GM23338 (cell line): ENCODE results near the gene PCDH1. TPM values are rescaled to one million over a fixed set of nuclear protein-coding genes. Genes with fewer than 3 reads are reported as not detected.

Experiments used
- ATAC-seq: fragments of 200-7000 bp; cut with Tn5 transposase; 3 replicates; pipeline ENCODE4 v1.9.1; 2020
- DNase-seq: peaks from one replicate; pipeline ENCODE4 v3.0.0-alpha.2; 2015; ENCODE audit warnings: low spot score
- H2AFZ ChIP-seq: fragments of 200-600 bp; sonication (generic); 2 replicates; pipeline ENCODE4 v1.8.0; 2016; ENCODE audit warnings: antibody characterized with exemption, mild to moderate bottlenecking, moderate library complexity
- H3F3A ChIP-seq: fragments of 200-600 bp; sonication (generic); replicated peaks from 2 replicates; pipeline ENCODE4 v1.8.0; 2017; ENCODE audit warnings: antibody characterized with exemption, mixed run types, low read depth
- H3K27ac ChIP-seq: fragments of 200-600 bp; sonication (generic); 2 replicates; pipeline ENCODE4 v1.6.1; 2016; ENCODE audit warnings: low read depth
- H3K27me3 ChIP-seq: fragments of 200-600 bp; sonication (generic); 2 replicates; pipeline ENCODE4 v1.8.0; 2016; ENCODE audit warnings: mild to moderate bottlenecking, mixed run types, moderate library complexity; ENCODE audit not compliant: insufficient read depth
- H3K36me3 ChIP-seq: fragments of 200-600 bp; sonication (generic); 2 replicates; pipeline ENCODE4 v1.8.0; 2016; ENCODE audit warnings: mild to moderate bottlenecking; ENCODE audit not compliant: insufficient read depth
- H3K4me1 ChIP-seq: fragments of 200-600 bp; sonication (generic); 2 replicates; pipeline ENCODE4 v1.8.0; 2016; ENCODE audit warnings: mild to moderate bottlenecking, moderate library complexity; ENCODE audit not compliant: insufficient read depth
- H3K4me2 ChIP-seq: fragments of 200-600 bp; sonication (generic); 2 replicates; pipeline ENCODE4 v1.7.1; 2017; ENCODE audit warnings: mixed run types
- H3K4me3 ChIP-seq: fragments of 200-600 bp; sonication (generic); 2 replicates; pipeline ENCODE4 v1.6.1; 2016; ENCODE audit warnings: mixed run types
- H3K79me2 ChIP-seq: fragments of 200-600 bp; sonication (generic); replicated peaks from 2 replicates; pipeline ENCODE4 v1.8.0; 2017; ENCODE audit warnings: mild to moderate bottlenecking; ENCODE audit not compliant: insufficient read depth
- H3K9me2 ChIP-seq: fragments of 200-600 bp; sonication (generic); 2 replicates; pipeline ENCODE4 v1.8.0; 2017; ENCODE audit not compliant: insufficient read depth
- H4K20me1 ChIP-seq: fragments of 200-600 bp; sonication (generic); replicated peaks from 2 replicates; pipeline ENCODE4 v1.8.0; 2017; ENCODE audit warnings: mild to moderate bottlenecking; ENCODE audit not compliant: insufficient read depth
- H3K27ac Mint-ChIP-seq: 2 replicates; pipeline ENCODE4 v1.8.0; 2020; ENCODE audit warnings: inconsistent platforms, mild to moderate bottlenecking, moderate library complexity, mixed read lengths
- H3K27me3 Mint-ChIP-seq: 3 replicates; pipeline ENCODE4 v1.8.0; 2022; ENCODE audit warnings: low read depth, mild to moderate bottlenecking, moderate library complexity, mixed read lengths, inconsistent platforms; ENCODE audit not compliant: insufficient read depth, poor library complexity
- H3K36me3 Mint-ChIP-seq: 3 replicates; pipeline ENCODE4 v1.8.0; 2021; ENCODE audit warnings: low read depth, mild to moderate bottlenecking, inconsistent platforms, moderate library complexity, mixed read lengths
- H3K4me1 Mint-ChIP-seq: 3 replicates; pipeline ENCODE4 v1.8.0; 2020; ENCODE audit warnings: mild to moderate bottlenecking, inconsistent platforms, mixed read lengths
- H3K4me3 Mint-ChIP-seq: 3 replicates; pipeline ENCODE4 v1.8.0; 2021; ENCODE audit warnings: moderate library complexity, mild to moderate bottlenecking, inconsistent platforms, mixed read lengths
- H3K9me3 Mint-ChIP-seq: 3 replicates; pipeline ENCODE4 v1.8.0; 2020; ENCODE audit warnings: moderate library complexity, mild to moderate bottlenecking, inconsistent platforms, mixed read lengths
- EZH2 ChIP-seq: fragments of 200-600 bp; sonication (generic); IDR thresholded peaks from one replicate; pipeline ENCODE4 v1.8.0; 2017; ENCODE audit warnings: antibody characterized with exemption, mild to moderate bottlenecking, low read depth; ENCODE audit not compliant: unreplicated experiment
- EZH2phosphoT487 ChIP-seq: fragments of 200-600 bp; sonication (generic); IDR thresholded peaks from one replicate; pipeline ENCODE4 v1.8.1; 2018; ENCODE audit warnings: antibody characterized with exemption; ENCODE audit not compliant: unreplicated experiment
- JUNB ChIP-seq: IDR thresholded peaks from one replicate; pipeline ENCODE4 v1.6.1; 2016; ENCODE audit warnings: antibody characterized with exemption; ENCODE audit not compliant: unreplicated experiment
- NANOG ChIP-seq: IDR thresholded peaks from 2 replicates; pipeline ENCODE4 v1.6.1; 2016; ENCODE audit warnings: antibody characterized with exemption, borderline replicate concordance
- REST ChIP-seq: IDR thresholded peaks from one replicate; pipeline ENCODE4 v1.6.1; 2018; ENCODE audit warnings: antibody characterized with exemption; ENCODE audit not compliant: unreplicated experiment
- ZNF114 ChIP-seq: fragments of 250-450 bp; sonication (Bioruptor Pico); IDR thresholded peaks from 2 replicates; pipeline ENCODE4 v1.5.0; 2020; ENCODE audit warnings: mild to moderate bottlenecking, moderate library complexity
- polyA plus RNA-seq: library from polyadenylated mRNA; unstranded; fragments of >200 nt; fragmentation: Nextera tagmentation; extraction: Ambion mirVana; gene quantifications from 2 replicates; pipeline ENCODE4 v1.2.1, GENCODE V29; 2016
- total RNA-seq: library from RNA; depleted of rRNA; stranded (reverse); fragments of >200 nt; shearing (Covaris generic); gene quantifications from 2 replicates; pipeline ENCODE4 v1.2.3, GENCODE V29; 2014
- TF ChIP-seq, protein P1 (sequence below): IDR thresholded peaks from 2 replicates; pipeline ENCODE4 v1.6.1; 2016; ENCODE audit warnings: antibody characterized with exemption

Gene PCDH1
- total and polyA plus RNA-seq, 2 experiments from 2014 or later, result 26.2 to 183 TPM

DNA sequence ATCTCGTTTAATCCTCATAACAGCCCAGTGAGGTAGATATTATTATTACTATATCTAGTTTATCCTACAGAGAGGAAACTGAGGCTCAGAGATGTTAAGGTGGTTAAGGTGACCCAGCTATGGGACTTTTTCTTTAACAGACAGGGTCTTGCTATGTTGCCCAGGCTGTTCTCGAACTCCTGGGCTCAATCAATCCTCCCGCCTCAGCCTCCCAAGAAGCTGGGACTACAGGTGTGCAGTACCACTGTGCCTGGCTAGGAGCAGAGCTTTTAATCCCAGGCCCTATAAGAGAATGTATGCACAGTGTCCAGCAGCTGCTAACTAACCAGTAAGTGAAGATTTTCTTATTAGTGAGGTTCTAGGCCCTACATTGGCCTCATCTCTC lies 62.4 kb downstream of the PCDH1 start:
- H3K27ac Mint-ChIP-seq, result peak overlapping the region; percentile 95
- H3K4me3 ChIP-seq, result peak overlapping the region; percentile 20; the same call in 1 of the 2 replicates

More for the DNA sequence above, 62.4 kb downstream of the PCDH1 start:
- ATAC-seq, result no peak
- 0 out of 3 replicates have a peak, but pooled peaks cover 3% of the 10 kb centered on the region for H3K36me3 Mint-ChIP-seq
- DNase-seq, result no peak
- H3K4me1 ChIP-seq, result peaks cover 58% of the 10 kb centered on the region
- H3K9me2 ChIP-seq, result no peaks in the 10 kb centered on the region
- H3K4me2 ChIP-seq, result peak overlapping the region; percentile 73
- no peaks in the 10 kb centered on the region for H3K27me3 ChIP-seq
- H3K4me3 Mint-ChIP-seq, result no peak overlapping the region; the same call in 2 of the 3 replicates
- H3F3A ChIP-seq, result peaks cover 31% of the 10 kb centered on the region
- H3K36me3 ChIP-seq, result no peaks in the 10 kb centered on the region
- peaks cover 29% of the 10 kb centered on the region for H3K27me3 Mint-ChIP-seq
- H3K4me1 Mint-ChIP-seq, result peaks cover 68% of the 10 kb centered on the region
- H4K20me1 ChIP-seq, result no peaks in the 10 kb centered on the region
- H3K79me2 ChIP-seq, result no peaks in the 10 kb centered on the region
- peaks cover 6% of the 10 kb centered on the region; the same call in 1 of the 3 replicates for H3K9me3 Mint-ChIP-seq
- H3K27ac ChIP-seq, result peak overlapping the region; percentile 95
- TF ChIP-seq NANOG, result no peak
- TF ChIP-seq, protein P1, sequence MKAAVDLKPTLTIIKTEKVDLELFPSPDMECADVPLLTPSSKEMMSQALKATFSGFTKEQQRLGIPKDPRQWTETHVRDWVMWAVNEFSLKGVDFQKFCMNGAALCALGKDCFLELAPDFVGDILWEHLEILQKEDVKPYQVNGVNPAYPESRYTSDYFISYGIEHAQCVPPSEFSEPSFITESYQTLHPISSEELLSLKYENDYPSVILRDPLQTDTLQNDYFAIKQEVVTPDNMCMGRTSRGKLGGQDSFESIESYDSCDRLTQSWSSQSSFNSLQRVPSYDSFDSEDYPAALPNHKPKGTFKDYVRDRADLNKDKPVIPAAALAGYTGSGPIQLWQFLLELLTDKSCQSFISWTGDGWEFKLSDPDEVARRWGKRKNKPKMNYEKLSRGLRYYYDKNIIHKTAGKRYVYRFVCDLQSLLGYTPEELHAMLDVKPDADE, result no peak
- TF ChIP-seq JUNB, result no peak
- TF ChIP-seq REST, result no peak
- no peak for TF ChIP-seq EZH2phosphoT487
- TF ChIP-seq ZNF114 (CRISPR knock-in tag), result no peak
- TF ChIP-seq EZH2, result no peak
- no peak overlapping the region for H2AFZ ChIP-seq
